HG02798 (cell line): ENCODE results near the gene CCDC89.

Experiments used
- ATAC-seq: cut with Tn5 transposase; IDR thresholded peaks from one replicate; pipeline ENCODE4 v1.9.1; 2021; ENCODE audit warnings: mild to moderate bottlenecking; ENCODE audit not compliant: unreplicated experiment, poor library complexity

The CCDC89 gene

GRCh38 chr11:85685820-85686459 is at the start of gene CCDC89:
Gene CCDC89 (minus strand): TSS chr11:85686195. CDS start chr11:85686130, 65 bp downstream.
- ATAC-seq = no peak

- ATAC-seq = peak; percentile 79
These were observed 47.0 kb upstream of the CCDC89 start for GRCh38 chr11:85732965-85733364.

DNA sequence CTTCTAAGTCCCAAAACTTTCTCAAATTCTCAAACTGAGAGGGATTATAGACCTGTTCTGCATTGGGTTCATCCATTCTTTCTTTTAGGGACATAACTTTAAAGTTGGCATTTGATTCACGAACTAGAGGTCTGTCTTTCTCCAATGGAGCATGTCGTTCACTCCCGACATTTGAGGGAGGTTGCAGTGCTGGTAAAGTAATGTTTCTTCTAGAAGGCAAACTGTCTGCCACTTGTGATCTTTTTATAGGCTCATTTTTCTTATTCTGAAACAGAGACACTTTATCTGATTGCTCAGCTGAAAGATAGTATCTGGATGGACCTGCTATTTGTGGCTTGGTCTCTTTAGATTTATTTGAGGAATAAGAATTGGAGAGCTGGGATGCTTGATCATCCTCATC is 40.4 kb upstream of the CCDC89 start:
- no peak for ATAC-seq

GRCh38 chr11:85725510-85726258 is 39.7 kb upstream of the CCDC89 start:
- no peak for ATAC-seq

GRCh38 chr11:85724748-85725465 is 38.9 kb upstream of the CCDC89 start:
- no peak for ATAC-seq

DNA sequence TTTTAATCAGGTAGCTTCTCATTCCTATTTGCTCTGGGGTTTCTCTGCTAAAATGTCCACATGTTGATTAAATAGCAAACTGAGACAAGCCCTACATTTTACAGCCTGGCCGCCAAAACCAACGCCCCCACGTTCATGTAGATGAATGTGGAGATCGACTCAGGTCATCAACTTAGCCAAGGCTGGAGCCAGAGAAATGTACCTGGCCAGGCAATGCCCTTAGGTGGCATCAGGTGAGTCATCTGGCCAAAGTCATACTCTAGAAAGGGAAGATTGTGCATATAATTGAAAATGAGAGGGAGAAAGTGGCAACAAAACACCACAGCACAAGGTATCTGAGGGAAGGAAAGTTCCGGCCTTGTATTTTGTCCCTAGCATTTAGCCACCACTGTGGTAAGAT is 37.1 kb upstream of the CCDC89 start:
- ATAC-seq = no peak

DNA sequence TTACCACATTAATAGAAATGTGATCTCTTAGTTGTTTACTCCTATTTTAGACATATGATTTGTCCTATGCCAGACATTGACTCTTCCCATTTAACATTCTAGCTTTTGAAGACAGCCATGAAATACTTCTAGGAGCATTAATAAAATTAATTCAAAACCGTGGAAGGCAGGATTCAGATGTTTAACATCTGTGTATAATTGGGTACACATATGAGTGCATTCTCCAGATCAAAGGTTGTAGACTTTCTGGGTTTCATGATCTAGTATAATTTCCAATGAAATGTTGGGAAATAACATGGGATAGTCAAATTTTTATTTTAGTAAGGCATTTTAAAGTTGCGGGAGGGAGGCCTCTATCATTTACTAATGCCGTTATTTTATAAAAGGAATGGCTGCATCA is 35.2 kb upstream of the CCDC89 start:
- ATAC-seq = no peak

GRCh38 chr11:85718991-85719807 is 33.2 kb upstream of the CCDC89 start:
- ATAC-seq = no peak

DNA sequence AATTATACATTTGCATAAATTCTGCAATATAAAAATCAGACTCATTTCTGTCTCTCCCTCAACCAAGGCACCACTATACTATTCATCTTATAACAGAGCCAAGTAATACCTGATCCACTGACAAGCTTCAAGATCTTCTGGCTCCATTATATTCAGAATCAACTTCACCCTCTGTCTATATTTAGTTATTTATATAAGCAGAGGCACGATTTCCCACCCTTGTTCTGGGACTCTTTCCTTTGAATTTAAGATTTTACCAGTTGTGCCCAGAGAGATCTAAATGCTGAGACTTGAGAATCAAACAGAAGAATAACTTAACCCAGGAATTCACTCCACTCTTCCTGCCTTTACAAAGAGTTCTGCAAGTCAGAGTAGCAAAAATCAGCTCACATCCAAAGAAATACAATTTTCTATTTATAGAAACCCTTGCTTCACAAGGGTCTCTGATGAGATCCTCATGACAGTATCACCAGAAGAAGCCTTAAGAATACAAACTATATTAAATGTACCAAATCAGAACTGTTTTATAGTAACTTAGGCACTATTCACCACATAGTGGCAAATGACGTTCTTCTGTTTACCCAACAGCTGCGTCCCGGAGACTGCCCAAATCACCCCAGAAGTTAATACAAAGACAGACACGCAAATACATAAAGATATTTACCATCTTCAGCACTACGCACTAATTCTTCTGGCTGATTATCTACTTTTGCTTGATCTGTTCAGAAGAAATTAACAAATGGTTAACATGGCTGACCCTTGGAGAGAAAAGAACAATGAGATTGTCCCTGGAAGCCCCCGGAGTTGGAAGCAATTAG is 32.3 kb upstream of the CCDC89 start:
- no peak for ATAC-seq

DNA sequence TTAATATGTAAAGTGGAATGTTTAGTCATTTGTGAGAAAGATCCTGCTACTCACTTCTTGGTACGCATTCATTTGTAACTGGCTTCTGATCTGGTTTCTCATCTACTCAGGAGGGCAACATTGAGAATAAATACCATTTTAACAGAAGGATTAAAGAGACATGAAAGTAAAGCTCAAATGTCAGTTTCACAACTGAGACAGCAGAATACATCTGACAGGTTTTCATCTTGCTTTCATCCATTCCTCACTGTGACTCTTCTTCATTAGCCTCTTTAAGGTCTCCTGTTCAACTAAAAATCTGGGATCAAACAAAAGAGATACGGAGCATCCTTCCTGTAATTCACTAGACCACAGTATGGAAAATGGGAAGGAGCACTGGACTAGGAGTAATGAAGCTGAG is 31.4 kb upstream of the CCDC89 start:
- no peak for ATAC-seq

- ATAC-seq = no peak
These were observed 27.0 kb upstream of the CCDC89 start for GRCh38 chr11:85712953-85713352.

DNA sequence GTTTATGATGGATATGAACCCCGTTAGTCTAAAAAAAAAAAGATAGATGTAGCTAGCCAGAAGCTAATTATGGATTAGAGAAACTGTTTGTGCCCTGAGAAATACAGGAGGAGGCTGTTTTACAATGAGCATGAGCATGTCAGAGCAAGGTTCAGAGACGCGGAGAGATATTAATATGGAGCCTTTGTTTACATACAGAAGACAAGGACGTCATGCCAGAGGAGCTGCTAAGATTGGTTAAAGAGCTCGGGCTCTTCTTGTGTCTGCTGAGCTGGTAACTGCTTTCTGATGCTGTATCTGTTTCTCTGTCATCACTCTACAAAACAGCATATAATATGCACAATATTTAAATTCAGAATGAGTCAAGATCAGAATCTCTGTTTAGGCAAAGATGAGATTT is 24.9 kb upstream of the CCDC89 start:
- no peak for ATAC-seq

- no peak for ATAC-seq
These were observed 24.1 kb upstream of the CCDC89 start for GRCh38 chr11:85709941-85710702.

DNA sequence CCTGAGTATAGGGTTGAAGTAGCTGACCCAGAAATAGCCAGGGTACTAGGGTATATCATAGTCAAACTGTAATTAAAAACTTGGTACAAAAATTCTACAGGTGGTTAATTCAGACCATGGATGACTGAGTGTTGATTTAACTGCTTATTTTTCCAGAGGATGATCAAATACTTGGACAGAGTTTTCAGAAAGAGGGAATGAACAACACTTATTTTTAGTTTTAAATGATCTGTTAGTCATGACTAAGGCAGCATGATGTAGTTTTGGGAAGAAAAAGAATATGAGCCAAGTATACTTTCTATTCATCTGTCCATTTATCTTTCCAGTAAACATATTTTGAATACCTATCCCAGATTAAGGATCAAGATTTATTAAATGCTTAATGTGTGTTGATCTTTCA is 19.8 kb upstream of the CCDC89 start:
- no peak for ATAC-seq

GRCh38 chr11:85704967-85705366 is 19.0 kb upstream of the CCDC89 start:
- no peak for ATAC-seq

- peak; percentile 91 for ATAC-seq
These were observed 14.2 kb upstream of the CCDC89 start for GRCh38 chr11:85699957-85700741.

GRCh38 chr11:85698195-85698594 is 12.2 kb upstream of the CCDC89 start:
- ATAC-seq = no peak

DNA sequence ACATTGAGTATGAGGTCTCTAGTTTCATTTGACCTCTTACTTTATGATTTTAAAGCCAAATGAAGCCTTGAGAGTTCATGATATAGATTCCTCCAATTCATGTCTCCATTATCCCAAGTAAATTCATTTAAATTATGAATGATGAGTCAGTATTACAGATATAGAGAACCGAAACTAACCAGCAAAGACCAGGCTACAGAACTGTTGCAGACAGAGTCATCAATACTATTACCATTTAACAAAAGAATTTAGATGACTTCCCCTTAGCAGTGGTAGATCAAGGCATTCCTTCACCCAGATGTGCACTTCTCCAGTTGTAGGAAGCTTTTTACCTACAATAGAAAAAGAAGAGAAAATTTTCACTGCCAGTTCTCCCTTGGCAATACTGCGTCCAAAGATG is 11.8 kb upstream of the CCDC89 start:
- ATAC-seq = no peak
